ENCODE measurements around the gene MRPL46. TPM values are rescaled to one million over a fixed set of nuclear protein-coding genes. Genes with fewer than 3 reads are reported as not detected.

Gene MRPL46
- total RNA-seq, 1 experiment from 2014 or later, result 45.8 TPM

- no peak for DNase-seq (ENCODE audit: low read depth, low spot score)
- in situ Hi-C loops (cut with HindIII; ENCODE audit: low pct_unique_long_range_greater_than_20kb, low sequenced_read_pairs), result no loop called here
These were observed 40.9 kb downstream of the MRPL46 start for GRCh38 chr15:88426304-88426703.

- DNase-seq (ENCODE audit: low read depth, low spot score), result no peak
- in situ Hi-C loops (cut with HindIII; ENCODE audit: low pct_unique_long_range_greater_than_20kb, low sequenced_read_pairs), result no loop called here
These were observed 43.9 kb downstream of the MRPL46 start for GRCh38 chr15:88423331-88423730.

GRCh38 chr15:88419830-88420229 lies 47.4 kb downstream of the MRPL46 start:
- DNase-seq (ENCODE audit: low read depth, low spot score), result no peak
- in situ Hi-C loops (cut with HindIII; ENCODE audit: low pct_unique_long_range_greater_than_20kb, low sequenced_read_pairs), result no loop called here

Other genes with a start within 250 kb of the MRPL46 start
- 0.05 TPM in 1 of 2 replicates, not detected in the other for gene NTRK3, start 210.6 kb downstream of the MRPL46 start, total RNA-seq (2014; rRNA removed; shearing (Covaris generic))
- 92.6 and 92.9 TPM in 2 replicates for gene MRPS11, start 320 bp upstream of the MRPL46 start, total RNA-seq (2014; rRNA removed; shearing (Covaris generic))
- 7.6 and 9.6 TPM in 2 replicates for gene DET1, start 79.3 kb upstream of the MRPL46 start, total RNA-seq (2014; rRNA removed; shearing (Covaris generic))
- gene AEN, start 154.0 kb upstream of the MRPL46 start, total RNA-seq (2014; rRNA removed; shearing (Covaris generic)), result 93.3 and 108 TPM in 2 replicates
- 121 and 125 TPM in 2 replicates for gene ISG20, start 171.6 kb upstream of the MRPL46 start, total RNA-seq (2014; rRNA removed; shearing (Covaris generic))